ENCODE measurements around the gene POLR1B. TPM values are rescaled to one million over a fixed set of nuclear protein-coding genes. Genes with fewer than 3 reads are reported as not detected.

Gene POLR1B
- total RNA-seq, 4 donors from 2014 or later, result 13.0 to 18.1 (median 13.3) TPM

- no peaks in the 10 kb centered on the region for H3K9me3 ChIP-seq
- H3K36me3 ChIP-seq, result peaks cover 0 to 14% of the 10 kb centered on the region in 2 donors
- H3K27ac ChIP-seq, result no peak overlapping the region
- H3K27me3 ChIP-seq, result no peaks in the 10 kb centered on the region
- ATAC-seq (no peak), DNase-seq (no peak)
- no peak overlapping the region for H3K4me3 ChIP-seq
- in situ Hi-C loops (cut with MboI; ENCODE audit: low sequenced_read_pairs in 4 of 4), result loop anchor here in 2 of 4 donors (10.0 to 25.0 kb wide), 2 partner anchors 127 to 335 kb away; partner anchors contain the start of genes NT5DC4 (in 2 of the 2) and ZC3H8 (in 1 of the 2)
- intact Hi-C loops (cut with DNase I; ENCODE audit: low total_unique reads), result no loop called here
- TF ChIP-seq POLR2A (IDR thresholded peaks at IDR 0.05) (no peak), CTCF (IDR thresholded peaks at IDR 0.05 in 4 of 5, conservative IDR thresholded peaks at IDR 0.05 in 1 of 5) (no peak)
- peaks cover 0 to 3% of the 10 kb centered on the region in 2 donors for H3K4me1 ChIP-seq
These were observed 55.5 kb downstream of the POLR1B start for GRCh38 chr2:112597537-112598322.

GRCh38 chr2:112600634-112601033 lies 58.4 kb downstream of the POLR1B start:
- H3K9me3 ChIP-seq, result no peaks in the 10 kb centered on the region
- no peaks in the 10 kb centered on the region for H3K36me3 ChIP-seq
- no peak for ATAC-seq
- intact Hi-C loops (cut with DNase I; ENCODE audit: low total_unique reads), result loop anchor here (1.0 kb wide), 2 partner anchors 91 to 126 kb away; no protein-coding TSS in a partner anchor
- peaks cover 0 to 3% of the 10 kb centered on the region in 2 donors for H3K4me1 ChIP-seq
- H3K27ac ChIP-seq, result no peak overlapping the region
- no peak overlapping the region for H3K4me3 ChIP-seq
- H3K27me3 ChIP-seq, result no peaks in the 10 kb centered on the region
- TF ChIP-seq CTCF (IDR thresholded peaks at IDR 0.05 in 4 of 5, conservative IDR thresholded peaks at IDR 0.05 in 1 of 5) (no peak), POLR2A (IDR thresholded peaks at IDR 0.05) (no peak)
- no peak for DNase-seq
- in situ Hi-C loops (cut with MboI; ENCODE audit: low sequenced_read_pairs in 4 of 4), result loop anchor here in 2 of 4 donors (5.0 to 25.0 kb wide), 4 partner anchors 87 to 337 kb away; no protein-coding TSS in a partner anchor

GRCh38 chr2:112601754-112602153 lies 59.5 kb downstream of the POLR1B start:
- ATAC-seq (no peak), DNase-seq (no peak)
- Histone ChIP-seq H3K4me3 (no peak overlapping the region), H3K4me1 (peaks cover 0 to 3% of the 10 kb centered on the region in 2 donors), H3K27me3 (no peaks in the 10 kb centered on the region), H3K36me3 (no peaks in the 10 kb centered on the region), H3K9me3 (no peaks in the 10 kb centered on the region), H3K27ac (no peak overlapping the region)
- in situ Hi-C loops (cut with MboI; ENCODE audit: low sequenced_read_pairs in 4 of 4), result loop anchor here in 2 of 4 donors (5.0 to 25.0 kb wide), 4 partner anchors 86 to 336 kb away; no protein-coding TSS in a partner anchor
- TF ChIP-seq CTCF (IDR thresholded peaks at IDR 0.05 in 4 of 5, conservative IDR thresholded peaks at IDR 0.05 in 1 of 5) (no peak), POLR2A (IDR thresholded peaks at IDR 0.05) (no peak)
- intact Hi-C loops (cut with DNase I; ENCODE audit: low total_unique reads), result no loop called here

- DNase-seq (no peak), ATAC-seq (no peak)
- in situ Hi-C loops (cut with MboI; ENCODE audit: low sequenced_read_pairs in 4 of 4), result loop anchor here in 2 of 4 donors (5.0 to 25.0 kb wide), 4 partner anchors 84 to 334 kb away; no protein-coding TSS in a partner anchor
- Histone ChIP-seq H3K4me1 (peaks cover 0 to 3% of the 10 kb centered on the region in 2 donors), H3K9me3 (no peaks in the 10 kb centered on the region), H3K4me3 (no peak overlapping the region), H3K27ac (no peak overlapping the region), H3K27me3 (no peaks in the 10 kb centered on the region), H3K36me3 (no peaks in the 10 kb centered on the region)
- intact Hi-C loops (cut with DNase I; ENCODE audit: low total_unique reads), result no loop called here
- no peak for TF ChIP-seq CTCF (IDR thresholded peaks at IDR 0.05 in 4 of 5, conservative IDR thresholded peaks at IDR 0.05 in 1 of 5)
- TF ChIP-seq POLR2A (IDR thresholded peaks at IDR 0.05), result no peak
These were observed 60.7 kb downstream of the POLR1B start for GRCh38 chr2:112602917-112603316.

Measured in gastrocnemius medialis (tissue), 4 donors.